H1 (cell line): ENCODE results near the gene COX5B.

Source experiments
- ASH2L ChIP-seq: fragments of 200-600, 300-600 bp; sonication (generic); IDR thresholded peaks from one replicate; pipeline ENCODE4 v1.7.1; 2017; ENCODE audit warnings: low read length
- CHD2 ChIP-seq: IDR thresholded peaks from 2 replicates; pipeline ENCODE4 v1.6.1; 2012; ENCODE audit warnings: low read length, improper control_type of control experiment
- CREB1 ChIP-seq: IDR thresholded peaks from 2 replicates; pipeline ENCODE4 v1.6.1; 2012; ENCODE audit warnings: inconsistent platforms
- EZH2 ChIP-seq: fragments of 200-600 bp; sonication (generic); IDR thresholded peaks from 2 replicates; pipeline ENCODE4 v1.7.1; 2012; ENCODE audit warnings: low read depth, mild to moderate bottlenecking, moderate library complexity, low read length, inconsistent platforms; ENCODE audit not compliant: severe bottlenecking
- GABPA ChIP-seq: IDR thresholded peaks from 2 replicates; pipeline ENCODE4 v1.6.1; 2011; ENCODE audit warnings: mild to moderate bottlenecking, low read length, moderate library complexity, borderline replicate concordance; ENCODE audit not compliant: insufficient read depth
- POLR2AphosphoS5 ChIP-seq: IDR thresholded peaks from 2 replicates; pipeline ENCODE4 v1.6.1; 2011; ENCODE audit warnings: low read depth, low read length
- TF ChIP-seq, protein P1 (sequence below), 3 experiments: IDR thresholded peaks; 1 replicate in 2 of 3; 2 replicates in 1 of 3; pipeline versions ENCODE4 v1.5.1 to v1.6.1; 2011; ENCODE audit warnings: low read length in 3 of 3, mild to moderate bottlenecking in 3 of 3, inconsistent platforms in 2 of 3, low read depth in 1 of 3, moderate library complexity in 1 of 3; ENCODE audit not compliant: insufficient read depth in 1 of 3; ENCODE audit errors: control extremely low read depth in 1 of 3

DNA sequence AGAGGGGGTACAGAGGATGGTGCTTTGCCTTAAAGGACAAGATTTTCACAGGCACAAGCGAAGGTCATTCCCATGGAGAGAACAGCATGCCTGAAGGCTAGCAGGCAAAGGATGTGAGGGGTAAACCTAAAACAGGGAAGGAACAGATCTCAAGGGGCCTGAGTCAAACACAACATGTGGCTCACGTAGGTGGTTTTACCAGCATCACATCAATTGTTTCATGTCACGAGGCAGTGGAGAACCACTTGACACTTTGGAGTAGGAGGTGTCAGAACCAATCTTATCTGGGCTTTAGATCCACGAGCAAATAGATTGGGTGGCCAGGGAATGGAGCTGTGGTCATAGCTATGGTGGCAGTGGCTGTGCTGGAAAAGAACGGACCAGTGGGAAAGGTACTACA is 8.4 kb downstream of the COX5B start:
- no peak for TF ChIP-seq POLR2AphosphoS5
- TF ChIP-seq, protein P1, sequence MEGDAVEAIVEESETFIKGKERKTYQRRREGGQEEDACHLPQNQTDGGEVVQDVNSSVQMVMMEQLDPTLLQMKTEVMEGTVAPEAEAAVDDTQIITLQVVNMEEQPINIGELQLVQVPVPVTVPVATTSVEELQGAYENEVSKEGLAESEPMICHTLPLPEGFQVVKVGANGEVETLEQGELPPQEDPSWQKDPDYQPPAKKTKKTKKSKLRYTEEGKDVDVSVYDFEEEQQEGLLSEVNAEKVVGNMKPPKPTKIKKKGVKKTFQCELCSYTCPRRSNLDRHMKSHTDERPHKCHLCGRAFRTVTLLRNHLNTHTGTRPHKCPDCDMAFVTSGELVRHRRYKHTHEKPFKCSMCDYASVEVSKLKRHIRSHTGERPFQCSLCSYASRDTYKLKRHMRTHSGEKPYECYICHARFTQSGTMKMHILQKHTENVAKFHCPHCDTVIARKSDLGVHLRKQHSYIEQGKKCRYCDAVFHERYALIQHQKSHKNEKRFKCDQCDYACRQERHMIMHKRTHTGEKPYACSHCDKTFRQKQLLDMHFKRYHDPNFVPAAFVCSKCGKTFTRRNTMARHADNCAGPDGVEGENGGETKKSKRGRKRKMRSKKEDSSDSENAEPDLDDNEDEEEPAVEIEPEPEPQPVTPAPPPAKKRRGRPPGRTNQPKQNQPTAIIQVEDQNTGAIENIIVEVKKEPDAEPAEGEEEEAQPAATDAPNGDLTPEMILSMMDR (IDR thresholded peaks at IDR 0.05; ENCODE audit: control extremely low read depth in 1 of 3, insufficient read depth in 1 of 3, low read depth in 1 of 3, low read length in 3 of 3) = no peak
- no peak for TF ChIP-seq CREB1
- TF ChIP-seq ASH2L = no peak
- no peak for TF ChIP-seq GABPA
- TF ChIP-seq EZH2 = no peak
- no peak for TF ChIP-seq CHD2
